ENCODE results near the gene PDE6A. TPM values are rescaled to one million over a fixed set of nuclear protein-coding genes. Genes with fewer than 3 reads are reported as not detected.
A peak's percentile ranks its signal among the peaks of the same experiment; 100 is the strongest.

Gene PDE6A
- polyA plus RNA-seq, 3 donors, result 0.01 TPM; not detected in 2

DNA sequence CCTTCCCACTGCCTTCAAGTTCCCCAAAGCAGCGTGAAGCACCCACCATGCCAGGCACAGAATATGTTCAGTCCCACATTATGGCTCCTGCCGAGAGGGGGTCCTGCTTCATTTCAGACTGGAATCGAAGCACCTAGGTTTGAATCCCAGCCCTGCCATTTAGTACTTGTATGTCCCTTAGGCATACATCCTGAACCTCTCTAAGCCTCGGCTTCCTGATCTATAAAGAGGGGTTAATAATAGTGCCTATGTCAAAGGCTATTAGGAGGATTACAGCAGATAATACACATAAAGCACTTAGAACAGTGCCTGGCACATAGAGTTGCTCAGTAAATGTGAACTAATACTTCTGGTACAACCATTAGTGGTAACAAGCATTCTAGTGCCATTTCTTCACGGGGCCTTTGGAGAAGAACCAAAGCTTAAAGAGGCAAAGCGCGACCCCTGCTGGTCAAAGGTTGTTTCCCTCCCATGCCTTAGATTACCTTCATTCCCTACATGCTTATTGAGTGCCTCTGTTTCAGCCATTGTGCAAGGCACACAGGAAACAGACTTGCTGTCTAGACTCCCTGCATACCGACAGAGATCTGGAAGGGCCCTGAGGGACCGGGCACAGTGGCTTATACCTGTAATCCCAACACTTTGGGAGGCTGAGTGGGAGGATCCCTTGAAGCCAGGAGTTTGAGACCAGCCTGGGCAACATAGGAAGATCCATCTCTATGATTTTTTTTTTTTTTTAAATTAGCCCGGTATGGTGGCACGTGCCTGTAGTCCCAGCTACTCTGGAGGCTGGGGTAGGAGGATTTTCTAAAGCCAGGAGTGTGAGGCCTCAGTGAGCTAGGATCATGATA, 116.2 kb downstream of the PDE6A start:
- H3K79me2 ChIP-seq (ENCODE audit: insufficient read depth, low read length), result no peaks in the 10 kb centered on the region
- intact Hi-C loops (cut with micrococcal nuclease), result loop anchor here (1.0 to 10.0 kb wide), 3 partner anchors 94 to 192 kb away; partner anchors contain the start of gene PPARGC1B (in 1 of the 2)
- Mint-ChIP-seq H3K4me1 (peaks cover 4% of the 10 kb centered on the region), H3K9me3 (no peaks in the 10 kb centered on the region), H3K27me3 (ENCODE audit: low read depth in 3 of 3) (no peaks in the 10 kb centered on the region), H3K4me3 (no peak overlapping the region), H3K27ac (peak overlapping the region in 6 of 7 donors; percentile 11 to 79 (median 50)), H3K36me3 (peaks cover 69 to 87% of the 10 kb centered on the region in 2 donors)
- WGBS (ENCODE audit: insufficient coverage), result 34% methylated on average over 5 of the region's 11 CpGs
- no peak overlapping the region for H3K4me2 ChIP-seq (replicated peaks; ENCODE audit: extremely low read depth, low read length, poor library complexity, severe bottlenecking)
- peaks cover 69 to 95% of the 10 kb centered on the region in 2 donors for H3K36me3 ChIP-seq (replicated peaks in 1 of 2; ENCODE audit: control insufficient read depth in 1 of 2, insufficient read depth in 2 of 2, low read length in 2 of 2)
- no peak overlapping the region for H3K4me3 ChIP-seq (replicated peaks in 1 of 3; ENCODE audit: low read depth in 2 of 3, low read length in 3 of 3)
- H3K27me3 ChIP-seq (ENCODE audit: control insufficient read depth in 2 of 2, insufficient read depth in 2 of 2, low read length in 2 of 2), result no peaks in the 10 kb centered on the region
- peaks cover 0 to 2% of the 10 kb centered on the region in 2 donors for H3K4me1 ChIP-seq (ENCODE audit: control insufficient read depth in 1 of 2, insufficient read depth in 2 of 2, low read length in 2 of 2)
- H2AFZ ChIP-seq (ENCODE audit: insufficient read depth, low read depth, low read length, poor library complexity, severe bottlenecking), result no peak overlapping the region
- no peak overlapping the region for H3K9ac ChIP-seq (ENCODE audit: insufficient read depth, low read length, poor library complexity, severe bottlenecking)
- DNase-seq, result peak; percentile 64 to 84 (median 74)
- H3K9me3 ChIP-seq (replicated peaks in 1 of 2; ENCODE audit: control insufficient read depth in 1 of 2, insufficient read depth in 1 of 2, low read length in 2 of 2), result no peaks in the 10 kb centered on the region
- H3K27ac ChIP-seq (ENCODE audit: low read depth in 1 of 2, low read length in 2 of 2), result no peak overlapping the region
- TF ChIP-seq, protein P1, sequence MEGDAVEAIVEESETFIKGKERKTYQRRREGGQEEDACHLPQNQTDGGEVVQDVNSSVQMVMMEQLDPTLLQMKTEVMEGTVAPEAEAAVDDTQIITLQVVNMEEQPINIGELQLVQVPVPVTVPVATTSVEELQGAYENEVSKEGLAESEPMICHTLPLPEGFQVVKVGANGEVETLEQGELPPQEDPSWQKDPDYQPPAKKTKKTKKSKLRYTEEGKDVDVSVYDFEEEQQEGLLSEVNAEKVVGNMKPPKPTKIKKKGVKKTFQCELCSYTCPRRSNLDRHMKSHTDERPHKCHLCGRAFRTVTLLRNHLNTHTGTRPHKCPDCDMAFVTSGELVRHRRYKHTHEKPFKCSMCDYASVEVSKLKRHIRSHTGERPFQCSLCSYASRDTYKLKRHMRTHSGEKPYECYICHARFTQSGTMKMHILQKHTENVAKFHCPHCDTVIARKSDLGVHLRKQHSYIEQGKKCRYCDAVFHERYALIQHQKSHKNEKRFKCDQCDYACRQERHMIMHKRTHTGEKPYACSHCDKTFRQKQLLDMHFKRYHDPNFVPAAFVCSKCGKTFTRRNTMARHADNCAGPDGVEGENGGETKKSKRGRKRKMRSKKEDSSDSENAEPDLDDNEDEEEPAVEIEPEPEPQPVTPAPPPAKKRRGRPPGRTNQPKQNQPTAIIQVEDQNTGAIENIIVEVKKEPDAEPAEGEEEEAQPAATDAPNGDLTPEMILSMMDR (IDR thresholded peaks at IDR 0.05), result peak; percentile 88
- peaks cover 73% of the 10 kb centered on the region for H4K20me1 ChIP-seq (ENCODE audit: insufficient read depth, low read length)

DNA sequence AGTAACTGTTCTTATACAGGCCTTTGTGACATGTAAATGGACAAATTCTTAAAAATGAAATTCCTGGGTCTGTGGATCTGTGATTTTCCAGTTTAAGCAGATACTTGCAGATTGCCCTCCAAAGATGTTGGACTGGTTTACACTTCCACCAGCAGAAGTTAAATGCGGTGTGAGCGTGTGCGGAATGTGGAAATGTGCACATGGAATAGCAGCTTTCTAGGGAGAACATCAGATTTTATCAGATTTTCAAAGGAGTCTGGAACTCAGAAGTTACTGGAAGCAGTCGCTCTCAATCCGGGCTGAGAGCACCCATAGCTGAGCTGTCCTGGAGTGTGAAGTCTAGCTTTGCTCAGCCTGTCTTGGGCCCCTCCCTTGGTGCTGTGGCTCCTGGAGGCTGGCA, 117.0 kb downstream of the PDE6A start:
- H3K4me3 ChIP-seq (replicated peaks in 1 of 3; ENCODE audit: low read depth in 2 of 3, low read length in 3 of 3), result no peak overlapping the region
- TF ChIP-seq, protein P1 (IDR thresholded peaks at IDR 0.05), result no peak
- H3K9ac ChIP-seq (ENCODE audit: insufficient read depth, low read length, poor library complexity, severe bottlenecking), result no peak overlapping the region
- H4K20me1 ChIP-seq (ENCODE audit: insufficient read depth, low read length), result peaks cover 81% of the 10 kb centered on the region
- Mint-ChIP-seq H3K9me3 (no peaks in the 10 kb centered on the region), H3K27me3 (ENCODE audit: low read depth in 3 of 3) (no peaks in the 10 kb centered on the region), H3K4me1 (peaks cover 4% of the 10 kb centered on the region), H3K4me3 (no peak overlapping the region), H3K36me3 (peaks cover 71 to 87% of the 10 kb centered on the region in 2 donors), H3K27ac (peak overlapping the region in 2 of 7 donors; percentile 21 to 23)
- H3K79me2 ChIP-seq (ENCODE audit: insufficient read depth, low read length), result no peaks in the 10 kb centered on the region
- H3K4me1 ChIP-seq (ENCODE audit: control insufficient read depth in 1 of 2, insufficient read depth in 2 of 2, low read length in 2 of 2), result peaks cover 0 to 2% of the 10 kb centered on the region in 2 donors
- H3K27ac ChIP-seq (ENCODE audit: low read depth in 1 of 2, low read length in 2 of 2), result peak overlapping the region in 1 of 2 donors; percentile 14
- H3K4me2 ChIP-seq (replicated peaks; ENCODE audit: extremely low read depth, low read length, poor library complexity, severe bottlenecking), result no peak overlapping the region
- intact Hi-C loops (cut with micrococcal nuclease), result loop anchor here in 1 of 2 donors (5.0 to 10.0 kb wide), 2 partner anchors 93 to 170 kb away; partner anchors contain the start of gene PPARGC1B
- WGBS (ENCODE audit: insufficient coverage), result 98% methylated on average over 5 of the region's 5 CpGs
- DNase-seq, result no peak
- no peaks in the 10 kb centered on the region for H3K9me3 ChIP-seq (replicated peaks in 1 of 2; ENCODE audit: control insufficient read depth in 1 of 2, insufficient read depth in 1 of 2, low read length in 2 of 2)
- H2AFZ ChIP-seq (ENCODE audit: insufficient read depth, low read depth, low read length, poor library complexity, severe bottlenecking), result no peak overlapping the region
- H3K27me3 ChIP-seq (ENCODE audit: control insufficient read depth in 2 of 2, insufficient read depth in 2 of 2, low read length in 2 of 2), result no peaks in the 10 kb centered on the region
- peaks cover 65 to 95% of the 10 kb centered on the region in 2 donors for H3K36me3 ChIP-seq (replicated peaks in 1 of 2; ENCODE audit: control insufficient read depth in 1 of 2, insufficient read depth in 2 of 2, low read length in 2 of 2)

All from CD14-positive monocyte (primary cell).